Fibroblast of skin of scalp (primary cell): Measurements from ENCODE around the gene IDUA. TPM values are rescaled to one million over a fixed set of nuclear protein-coding genes. Genes with fewer than 3 reads are reported as not detected.
"Not testable (repeated sequence)": the region's sequence is repeated elsewhere in the genome, so short reads cannot be mapped to it uniquely, and the experiment has no call there.

ENCODE experiments used
- DNase-seq: peaks from one replicate; pipeline ENCODE4 v3.0.0-alpha.2; 2013
- polyA plus RNA-seq, 2 experiments: library from polyadenylated mRNA; unstranded; fragments of 120-200 nt; gene quantifications; one replicate each; pipeline ENCODE4 v1.2.1, GENCODE V29; 2013; ENCODE audit not compliant: insufficient read length in 2 of 2

The IDUA gene
- 9.2 TPM for polyA plus RNA-seq (2013, experiment 1 of 2; ENCODE audit: insufficient read length)
- 10.6 TPM for polyA plus RNA-seq (2013, experiment 2 of 2; ENCODE audit: insufficient read length)

DNA sequence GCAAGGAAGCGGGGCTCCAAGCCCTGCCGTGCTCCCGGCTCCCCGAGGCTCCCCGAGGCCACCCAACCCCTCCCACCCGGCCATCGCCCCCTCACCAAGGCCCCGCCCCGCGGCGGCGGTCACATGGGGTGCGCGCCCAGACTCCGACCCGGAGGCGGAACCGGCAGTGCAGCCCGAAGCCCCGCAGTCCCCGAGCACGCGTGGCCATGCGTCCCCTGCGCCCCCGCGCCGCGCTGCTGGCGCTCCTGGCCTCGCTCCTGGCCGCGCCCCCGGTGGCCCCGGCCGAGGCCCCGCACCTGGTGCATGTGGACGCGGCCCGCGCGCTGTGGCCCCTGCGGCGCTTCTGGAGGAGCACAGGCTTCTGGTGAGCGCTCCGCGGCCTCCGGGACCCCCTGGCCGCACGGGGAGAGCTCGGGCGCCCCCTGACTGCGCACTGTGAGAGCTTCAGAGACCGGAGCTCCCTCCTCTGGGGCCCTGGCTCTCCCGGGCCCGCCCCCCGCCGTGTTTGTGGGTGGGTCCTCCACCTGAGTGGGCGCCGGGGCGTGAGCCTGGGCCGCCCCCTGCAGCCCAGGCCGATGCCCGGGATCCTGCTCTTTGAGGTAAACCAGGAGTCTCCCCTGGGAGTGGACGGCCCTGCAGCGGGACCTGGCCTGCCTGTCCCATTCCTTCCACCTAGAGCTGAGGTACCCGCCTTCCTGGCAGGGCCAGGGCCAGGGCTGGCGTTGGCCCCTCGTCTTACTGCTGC is at the start of gene IDUA:
Gene IDUA, plus strand, starts transcription at position 166 of the 745 bp plus-strand sequence. Its CDS starts 41 bp downstream, at position 207.
- peak; percentile 60 for DNase-seq

DNA sequence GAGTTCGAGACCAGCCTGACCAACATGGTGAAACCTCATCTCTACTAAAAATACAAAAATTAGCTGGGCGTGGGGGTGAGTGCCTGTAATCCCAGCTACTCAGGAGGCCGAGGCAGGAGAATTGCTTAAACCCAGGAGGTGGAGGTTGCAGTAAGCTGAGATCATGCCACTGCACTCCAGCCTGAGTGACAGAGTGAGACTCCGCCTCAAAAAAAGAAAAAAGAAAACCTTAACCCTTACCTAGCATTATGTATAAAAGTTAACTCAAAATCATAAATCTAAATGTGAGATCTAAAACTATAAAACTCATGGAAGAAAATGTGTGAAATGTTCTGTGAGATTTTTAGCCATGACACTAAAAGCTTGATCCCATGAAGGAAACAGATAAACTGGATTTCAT is 47.3 kb upstream of the IDUA start:
- DNase-seq: not testable (repeated sequence)

DNA sequence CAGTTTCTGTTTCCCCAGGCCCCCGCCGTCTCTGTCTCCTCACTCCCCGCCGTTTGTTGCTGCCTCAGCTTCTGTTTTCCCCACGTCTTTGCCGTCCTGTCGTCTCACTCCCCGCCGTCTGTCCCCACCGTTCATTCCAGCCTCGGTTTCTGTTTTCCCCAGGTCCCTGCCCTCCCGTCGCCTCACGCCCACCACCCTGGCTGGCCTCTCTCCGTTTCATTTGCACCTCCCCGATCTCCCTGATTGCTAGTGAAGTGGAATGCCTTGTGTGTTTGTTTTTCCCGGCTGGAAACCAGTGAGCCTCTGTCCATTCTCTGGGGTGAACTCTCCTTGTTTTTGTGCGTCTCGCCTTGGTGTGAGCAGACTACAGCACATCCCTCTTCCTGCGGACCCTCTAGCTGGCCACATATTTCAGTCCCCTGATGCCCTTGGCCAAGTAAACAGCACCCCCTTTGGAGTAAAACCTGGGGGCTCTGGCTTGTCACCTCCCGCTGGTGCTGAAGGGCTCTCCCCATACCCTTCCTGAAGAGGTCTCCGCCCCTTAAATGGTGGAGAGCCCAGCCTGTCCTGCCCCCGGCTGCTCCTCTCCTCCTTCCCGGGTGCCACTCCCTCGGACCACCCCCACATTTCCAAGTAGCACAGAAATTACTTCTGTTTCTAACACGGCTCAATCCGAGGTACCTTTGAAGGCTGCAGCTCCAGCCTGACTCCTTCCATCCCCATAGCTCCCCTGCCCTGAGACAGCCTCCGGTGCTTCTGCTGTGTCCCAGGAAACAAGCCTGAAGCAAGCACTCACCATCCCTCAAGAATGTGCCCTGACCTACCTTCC is 41.4 kb upstream of the IDUA start:
- no peak for DNase-seq

DNA sequence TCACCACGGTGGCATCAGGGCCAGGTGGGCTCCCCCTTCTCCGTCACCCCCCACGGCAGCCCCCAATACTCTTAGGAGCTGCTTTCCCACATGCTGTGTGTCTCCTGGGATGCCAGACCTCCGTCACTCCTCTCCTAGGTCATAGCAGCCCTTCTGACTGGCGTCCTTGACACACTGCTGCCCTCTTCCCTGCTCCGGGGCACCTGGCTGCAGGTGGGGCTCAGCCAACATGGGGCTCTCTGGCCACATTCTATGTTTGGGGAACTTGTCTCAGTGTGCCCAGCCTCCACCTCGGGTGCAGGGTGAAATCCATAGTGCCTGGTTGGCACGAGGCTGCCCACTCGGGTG is 40.8 kb upstream of the IDUA start:
- no peak for DNase-seq

DNA sequence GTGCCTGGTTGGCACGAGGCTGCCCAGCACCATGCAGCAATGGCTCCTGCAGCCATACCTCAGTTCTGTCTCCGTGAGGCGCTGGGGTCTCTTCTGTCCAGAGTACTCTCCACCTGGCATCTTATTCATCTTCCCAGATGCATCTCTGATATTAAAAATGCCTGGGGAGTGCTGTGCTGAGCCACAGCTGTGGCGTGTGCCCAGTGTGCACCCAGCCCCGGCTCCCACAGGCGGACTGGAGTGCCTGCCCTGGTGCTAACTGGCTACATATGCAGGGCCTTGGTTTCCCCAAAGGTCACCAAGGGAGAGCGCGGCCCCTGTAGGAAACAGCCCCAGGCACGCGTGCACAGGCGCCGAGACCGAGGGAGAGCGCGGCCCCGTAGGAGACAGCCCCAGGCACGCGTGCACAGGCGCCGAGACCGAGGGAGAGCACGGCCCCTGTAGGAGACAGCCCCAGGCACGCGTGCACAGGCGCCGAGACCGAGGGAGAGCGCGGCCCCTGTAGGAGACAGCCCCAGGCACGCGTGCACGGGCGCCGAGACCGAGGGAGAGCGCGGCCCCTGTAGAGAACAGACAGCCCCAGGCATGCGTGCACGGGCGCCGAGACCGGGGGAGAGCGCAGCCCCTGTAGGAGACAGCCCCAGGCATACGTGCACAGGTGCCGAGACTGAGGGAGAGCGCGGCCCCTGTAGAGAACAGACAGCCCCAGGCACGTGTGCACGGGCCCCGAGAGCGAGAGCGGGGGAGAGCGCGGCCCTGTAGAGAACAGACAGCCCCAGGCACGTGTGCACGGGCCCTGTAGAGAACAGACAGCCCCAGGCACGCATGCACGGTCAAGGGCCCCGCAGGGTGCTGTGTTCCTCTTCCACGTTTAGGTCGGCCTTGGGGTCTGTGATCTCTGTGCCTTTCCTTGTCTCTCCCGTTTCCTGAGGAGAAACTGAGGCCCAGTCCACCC is 40.0 kb upstream of the IDUA start:
- no peak for DNase-seq

DNA sequence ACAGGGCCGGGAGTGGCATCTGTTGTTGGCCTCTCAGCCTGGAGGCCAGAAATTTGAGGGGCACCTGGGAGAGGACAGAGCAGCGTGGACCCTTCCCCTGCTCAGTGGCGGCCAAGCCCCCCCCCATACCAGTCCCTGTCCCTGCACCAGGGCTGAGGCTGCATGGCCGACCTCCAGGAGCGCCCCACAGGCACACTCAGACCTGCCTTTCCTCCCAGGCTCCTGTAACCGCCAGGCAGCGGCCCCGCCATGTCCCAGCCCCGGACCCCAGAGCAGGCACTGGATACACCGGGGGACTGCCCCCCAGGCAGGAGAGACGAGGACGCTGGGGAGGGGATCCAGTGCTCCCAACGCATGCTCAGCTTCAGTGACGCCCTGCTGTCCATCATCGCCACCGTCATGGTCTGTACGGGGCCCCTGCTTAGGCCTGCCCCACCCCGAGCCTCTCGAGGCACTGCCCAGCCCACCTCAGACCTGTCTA is 39.3 kb upstream of the IDUA start:
- DNase-seq: no peak

DNA sequence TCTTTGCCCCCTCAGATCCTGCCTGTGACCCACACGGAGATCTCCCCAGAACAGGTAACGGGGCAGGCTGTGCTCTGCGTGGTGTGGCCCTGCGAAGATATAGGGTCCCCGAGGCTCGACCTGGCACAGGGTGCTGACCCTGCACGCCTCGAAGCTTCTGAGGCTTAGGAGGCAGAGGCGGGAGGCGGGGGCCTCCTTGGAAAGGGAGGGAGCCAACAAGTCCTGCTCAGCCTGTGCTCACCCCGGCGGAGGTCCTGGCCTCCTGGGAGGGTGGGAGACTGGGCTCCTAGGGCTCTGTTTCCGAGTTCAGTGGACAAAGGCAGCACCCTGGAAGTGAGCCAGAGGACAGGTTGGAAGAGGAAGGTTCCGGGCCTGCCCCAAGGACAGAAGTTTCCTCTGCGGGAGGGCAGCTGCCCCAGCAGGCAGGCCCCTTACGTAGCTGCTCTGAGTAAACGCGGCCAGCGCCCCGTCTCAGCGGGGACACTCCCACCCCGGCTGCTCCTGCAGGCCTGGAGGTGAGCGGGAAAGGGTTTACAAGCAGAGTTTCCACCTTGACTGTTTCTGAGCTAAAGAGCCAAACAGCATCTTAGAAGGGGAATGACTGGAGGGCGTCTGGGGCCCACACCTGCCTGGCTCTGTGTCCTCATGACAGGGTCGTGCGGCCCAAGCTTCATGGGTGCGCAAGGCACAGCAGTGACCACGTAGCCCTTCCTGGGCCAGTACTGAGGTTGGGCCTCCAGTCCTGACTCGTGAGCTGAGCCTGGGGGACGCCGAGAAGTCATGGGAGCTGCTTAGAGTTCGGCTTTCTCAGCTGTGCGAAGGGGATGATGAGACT is 38.5 kb upstream of the IDUA start:
- DNase-seq: no peak

DNA sequence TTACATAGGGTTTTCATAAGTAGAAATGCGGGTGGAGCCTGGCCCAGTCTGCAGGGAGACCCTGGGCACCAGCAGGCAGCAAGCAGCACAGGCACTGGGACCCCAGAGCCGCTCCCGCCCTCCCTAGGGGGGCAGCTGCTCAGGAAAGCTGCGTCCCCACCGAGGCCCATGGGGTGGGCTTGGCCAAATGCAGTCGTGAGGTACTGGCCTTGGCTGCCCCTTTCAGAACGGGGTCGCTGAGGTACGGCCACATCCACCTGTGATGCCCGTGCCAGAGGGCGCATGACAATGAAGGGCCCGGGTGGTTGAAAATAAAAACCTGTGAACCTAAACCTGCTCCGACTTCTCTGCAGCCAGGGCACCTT is 37.9 kb upstream of the IDUA start:
- DNase-seq: no peak

DNA sequence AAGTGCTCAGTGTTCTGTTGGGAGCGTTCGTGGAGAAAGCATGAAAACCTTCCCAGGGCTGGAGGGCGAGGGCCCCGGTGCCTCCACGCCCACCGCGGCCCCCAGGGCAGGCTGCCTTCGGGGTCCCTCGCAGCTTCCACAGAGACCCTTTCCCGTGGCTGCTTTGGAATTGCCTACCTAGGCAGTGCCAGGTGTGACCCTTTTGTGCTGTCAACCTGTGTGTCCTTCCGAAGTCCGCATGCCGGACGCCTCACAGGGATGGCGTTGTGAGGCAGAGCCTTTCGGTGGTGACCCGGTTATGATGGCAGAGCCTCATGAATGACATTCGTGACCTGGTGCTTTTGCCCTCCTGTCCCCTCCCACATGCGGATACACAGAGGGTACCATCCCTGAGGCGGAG is 37.2 kb upstream of the IDUA start:
- DNase-seq: no peak

DNA sequence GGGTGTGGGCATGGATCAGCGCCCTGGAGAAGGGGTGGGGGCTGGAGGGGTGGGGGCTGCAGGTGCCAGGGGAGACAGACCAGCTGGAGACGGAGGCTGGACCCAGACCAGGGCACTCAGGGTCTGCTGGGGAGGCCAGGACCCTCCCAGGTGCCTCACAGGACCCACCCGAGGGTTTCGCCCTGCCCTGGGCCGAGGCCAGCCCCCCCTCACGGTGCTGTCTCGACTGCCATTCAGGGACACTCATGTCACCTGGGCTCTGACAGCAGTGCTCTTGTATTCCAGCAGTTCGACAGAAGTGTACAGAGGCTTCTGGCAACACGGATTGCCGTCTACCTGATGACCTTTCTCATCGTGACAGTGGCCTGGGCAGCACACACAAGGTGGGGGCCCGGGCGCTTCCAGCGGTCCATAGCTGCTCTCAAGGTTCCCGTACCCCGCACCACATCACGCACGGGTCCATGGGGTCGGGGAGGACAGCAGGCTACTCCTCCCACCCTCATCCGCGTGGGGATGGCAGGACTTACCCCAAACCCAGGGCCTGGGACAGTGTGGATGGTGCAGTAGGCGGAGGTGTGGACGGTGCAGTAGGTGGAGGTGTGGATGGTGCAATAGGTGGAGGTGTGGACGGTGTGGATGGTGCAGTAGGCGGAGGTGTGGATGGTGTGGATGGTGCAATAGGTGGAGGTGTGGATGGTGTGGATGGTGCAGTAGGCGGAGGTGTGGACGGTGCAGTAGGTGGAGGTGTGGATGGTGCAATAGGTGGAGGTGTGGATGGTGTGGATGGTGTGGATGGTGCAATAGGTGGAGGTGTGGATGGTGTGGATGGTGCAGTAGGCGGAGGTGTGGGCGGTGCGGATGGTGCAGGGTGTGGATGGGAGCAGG is 36.5 kb upstream of the IDUA start:
- DNase-seq: no peak

DNA sequence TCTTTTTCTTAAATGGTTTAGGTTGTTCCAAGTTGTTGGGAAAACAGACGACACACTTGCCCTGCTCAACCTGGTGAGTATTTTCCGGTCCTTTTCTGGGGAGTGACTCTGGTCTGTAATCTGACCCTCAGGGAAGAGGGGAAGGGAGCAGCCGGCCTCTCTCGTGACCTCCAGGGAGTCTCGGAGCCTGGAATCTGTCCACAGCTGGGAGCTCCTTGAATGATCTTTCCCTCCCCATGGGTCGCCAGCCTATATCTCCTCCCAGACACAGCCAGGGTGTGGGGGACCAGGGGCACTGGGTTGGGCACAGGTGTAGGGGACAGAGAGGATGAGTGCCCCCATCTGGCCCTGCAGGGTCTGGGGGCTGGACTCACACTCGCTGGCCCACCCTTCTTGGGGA is 35.7 kb upstream of the IDUA start:
- DNase-seq: no peak

DNA sequence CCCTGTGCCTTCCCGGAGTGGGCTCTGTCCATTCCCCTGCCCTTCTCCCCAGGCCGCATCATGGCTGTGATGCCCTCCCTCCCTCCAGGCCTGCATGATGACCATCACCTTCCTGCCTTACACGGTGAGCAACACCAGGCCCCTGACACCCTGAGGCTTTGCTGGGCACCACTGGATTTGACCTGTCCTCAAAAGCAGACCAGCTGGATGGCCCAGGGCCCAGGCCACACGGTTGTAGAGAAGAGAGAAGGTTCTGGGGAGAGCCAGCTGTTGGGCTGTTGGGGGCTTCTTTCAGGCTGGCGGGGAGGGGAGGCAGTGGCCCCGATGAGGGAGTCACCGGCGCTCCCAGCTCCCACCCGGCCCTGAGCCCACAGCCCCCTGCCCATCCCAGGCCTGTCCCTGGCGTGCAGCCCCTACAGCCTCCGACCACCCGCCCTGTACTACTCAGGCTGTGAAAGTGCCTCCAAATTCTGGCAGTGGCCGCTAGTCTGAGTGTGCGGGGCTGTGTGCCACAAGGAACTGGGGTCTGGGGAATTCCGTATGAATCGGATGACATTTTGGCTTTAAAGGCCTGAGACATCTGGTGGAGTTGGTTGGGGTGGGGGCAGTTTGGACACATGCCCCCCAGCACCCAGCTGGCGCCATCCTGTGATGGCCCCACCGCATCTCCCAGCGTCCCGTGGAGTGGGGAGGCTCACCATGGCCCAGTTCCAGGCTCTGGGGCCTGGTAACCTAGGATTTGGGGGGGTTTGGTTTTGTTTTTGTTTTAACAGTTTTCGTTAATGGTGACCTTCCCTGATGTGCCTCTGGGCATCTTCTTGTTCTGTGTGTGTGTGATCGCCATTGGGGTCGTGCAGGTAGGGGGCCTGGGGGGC is 35.0 kb upstream of the IDUA start:
- no peak for DNase-seq

DNA sequence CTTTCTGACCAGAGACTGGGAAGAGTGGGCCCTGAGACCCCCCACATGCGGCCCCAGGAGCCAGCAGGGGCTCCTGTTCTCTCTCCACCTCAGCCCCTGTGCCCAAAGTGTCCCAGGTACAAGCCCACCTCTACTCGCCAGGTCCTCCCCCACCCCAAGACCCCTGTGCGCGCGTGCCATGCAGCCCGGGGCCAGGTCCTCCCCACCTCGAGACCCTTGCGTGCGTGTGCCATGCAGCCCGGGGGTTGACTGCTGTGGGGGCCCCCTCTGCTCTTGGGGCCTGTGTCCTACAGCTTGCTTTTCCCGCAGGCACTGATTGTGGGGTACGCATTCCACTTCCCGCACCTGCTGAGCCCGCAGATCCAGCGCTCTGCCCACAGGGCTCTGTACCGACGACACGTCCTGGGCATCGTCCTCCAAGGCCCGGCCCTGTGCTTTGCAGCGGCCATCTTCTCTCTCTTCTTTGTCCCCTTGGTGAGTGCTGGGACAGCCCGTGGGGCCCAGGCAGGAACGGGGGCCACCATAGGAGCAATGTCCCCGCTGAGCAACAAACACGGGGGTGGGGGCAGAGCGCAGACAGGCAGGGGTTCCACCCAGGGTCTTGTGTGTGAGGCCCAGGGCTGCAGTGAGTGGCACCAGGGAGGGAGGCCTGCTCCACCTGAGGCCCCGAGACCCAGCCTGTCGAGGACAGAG is 33.8 kb upstream of the IDUA start:
- DNase-seq: no peak

DNA sequence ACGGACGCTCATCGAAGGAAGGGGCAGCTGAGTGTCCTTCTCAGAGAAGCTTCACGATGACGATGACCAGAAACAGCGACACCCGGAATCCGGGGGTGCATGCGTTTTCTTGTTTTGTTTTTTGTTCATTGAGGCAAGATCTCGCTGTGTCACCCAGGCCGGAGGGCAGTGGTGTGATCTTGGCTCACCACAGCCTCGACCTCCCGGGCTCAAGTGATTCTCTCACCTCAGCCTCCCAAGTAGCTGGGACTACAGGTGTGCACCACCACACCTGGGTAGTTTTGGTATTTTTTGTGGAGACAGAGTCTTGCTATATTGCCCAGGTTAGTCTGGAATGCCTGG is 33.3 kb upstream of the IDUA start:
- no peak for DNase-seq

DNA sequence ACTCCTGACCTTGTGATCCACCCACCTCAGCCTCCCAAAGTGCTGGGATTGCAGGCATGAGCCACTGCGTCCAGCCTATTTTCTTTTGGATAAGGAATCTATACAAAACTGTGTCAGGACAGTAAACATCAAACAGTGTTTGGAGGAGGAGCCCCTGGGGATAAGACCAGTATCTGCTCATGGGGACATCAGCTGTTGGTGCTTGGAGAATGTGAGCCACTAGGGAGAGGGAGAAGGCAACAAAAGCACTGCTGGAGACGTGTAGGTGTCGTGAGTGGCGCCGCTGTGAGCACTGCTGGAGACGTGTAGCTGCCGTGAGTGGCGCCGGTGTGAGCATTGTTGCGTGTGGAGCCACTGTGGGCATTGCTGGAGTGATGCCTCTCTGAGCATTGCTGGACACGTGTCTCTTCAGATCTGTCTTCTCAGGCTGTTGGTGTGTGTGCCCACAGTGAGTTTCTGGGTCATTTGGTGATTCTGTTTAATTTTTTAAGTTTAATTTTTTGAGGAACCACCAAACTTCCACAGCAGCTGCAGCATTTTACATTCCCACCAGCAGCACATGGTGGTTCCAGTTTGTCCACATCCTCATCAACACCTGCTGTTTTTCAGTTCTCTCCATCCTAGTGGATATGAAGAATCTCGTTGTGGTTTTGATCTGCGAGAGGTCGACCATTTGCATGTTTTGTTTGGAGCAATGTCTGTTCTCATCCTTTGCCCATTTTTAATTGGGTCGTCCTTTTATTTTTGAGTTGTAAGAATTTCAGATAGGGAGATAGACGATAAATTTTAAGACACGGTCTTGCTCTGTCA is 32.4 kb upstream of the IDUA start:
- no peak for DNase-seq

DNA sequence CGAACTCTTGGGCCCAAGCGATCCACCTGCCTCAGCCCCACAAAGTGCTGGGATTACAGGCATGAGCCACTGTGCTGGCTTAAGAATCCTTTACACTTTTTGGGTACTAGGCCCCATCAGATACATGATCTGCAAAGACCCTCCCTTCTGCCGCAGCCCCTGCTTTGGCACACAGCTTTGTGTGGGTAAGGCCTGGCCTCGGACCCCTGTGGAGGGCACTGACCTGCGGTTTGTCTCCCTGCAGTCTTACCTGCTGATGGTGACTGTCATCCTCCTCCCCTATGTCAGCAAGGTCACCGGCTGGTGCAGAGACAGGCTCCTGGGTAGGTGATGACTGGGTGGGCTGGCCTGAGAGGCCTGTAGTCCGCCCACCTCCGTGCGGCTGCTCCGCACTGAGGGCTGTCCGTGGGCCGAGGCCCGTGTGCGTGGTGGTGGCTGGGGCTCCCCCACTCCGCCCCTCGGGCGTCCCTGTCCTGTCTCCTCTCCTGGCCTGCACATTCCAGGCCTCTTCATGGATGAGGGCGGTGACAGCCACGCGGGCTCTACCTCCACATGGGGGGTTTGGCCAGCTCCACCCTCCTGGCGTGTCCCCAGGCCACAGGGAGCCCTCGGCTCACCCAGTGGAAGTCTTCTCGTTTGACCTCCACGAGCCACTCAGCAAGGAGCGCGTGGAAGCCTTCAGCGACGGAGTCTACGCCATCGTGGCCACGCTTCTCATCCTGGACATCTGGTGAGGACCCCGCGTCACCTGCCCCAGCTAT is 31.5 kb upstream of the IDUA start:
- no peak for DNase-seq

DNA sequence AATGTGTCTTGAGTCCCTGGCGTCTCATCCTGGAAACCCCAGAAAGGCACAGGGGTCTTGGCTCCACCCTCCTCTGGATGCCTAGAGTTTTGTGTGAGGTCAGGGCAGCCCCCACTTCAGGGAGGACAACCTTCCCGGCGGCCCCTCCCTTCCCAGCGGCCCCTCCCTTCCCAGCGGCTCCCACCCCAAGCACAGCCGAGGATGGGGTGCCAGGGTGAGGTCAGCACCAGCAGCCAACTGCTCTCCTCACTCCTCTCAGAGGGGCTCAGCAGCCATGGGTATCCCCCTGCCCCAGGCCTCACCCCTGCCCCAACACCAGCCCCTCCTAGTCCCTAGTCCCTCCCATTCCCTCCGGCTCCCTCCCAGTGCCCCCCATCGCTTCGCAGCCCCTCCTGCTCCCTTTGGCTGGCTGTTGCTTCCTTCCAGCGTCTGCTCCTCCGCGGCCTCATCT is 30.9 kb upstream of the IDUA start:
- DNase-seq: no peak
